HG03457 (cell line): ENCODE results near the gene PACRG.
A peak's percentile ranks its signal among the peaks of the same experiment; 100 is the strongest.
"Not testable (repeated sequence)": the region's sequence is repeated elsewhere in the genome, so short reads cannot be mapped to it uniquely, and the experiment has no call there.

Source experiments
- ATAC-seq: cut with Tn5 transposase; IDR thresholded peaks from one replicate; pipeline ENCODE4 v1.9.1; 2021; ENCODE audit warnings: moderate number of reproducible peaks; ENCODE audit not compliant: unreplicated experiment

PACRG gene

DNA sequence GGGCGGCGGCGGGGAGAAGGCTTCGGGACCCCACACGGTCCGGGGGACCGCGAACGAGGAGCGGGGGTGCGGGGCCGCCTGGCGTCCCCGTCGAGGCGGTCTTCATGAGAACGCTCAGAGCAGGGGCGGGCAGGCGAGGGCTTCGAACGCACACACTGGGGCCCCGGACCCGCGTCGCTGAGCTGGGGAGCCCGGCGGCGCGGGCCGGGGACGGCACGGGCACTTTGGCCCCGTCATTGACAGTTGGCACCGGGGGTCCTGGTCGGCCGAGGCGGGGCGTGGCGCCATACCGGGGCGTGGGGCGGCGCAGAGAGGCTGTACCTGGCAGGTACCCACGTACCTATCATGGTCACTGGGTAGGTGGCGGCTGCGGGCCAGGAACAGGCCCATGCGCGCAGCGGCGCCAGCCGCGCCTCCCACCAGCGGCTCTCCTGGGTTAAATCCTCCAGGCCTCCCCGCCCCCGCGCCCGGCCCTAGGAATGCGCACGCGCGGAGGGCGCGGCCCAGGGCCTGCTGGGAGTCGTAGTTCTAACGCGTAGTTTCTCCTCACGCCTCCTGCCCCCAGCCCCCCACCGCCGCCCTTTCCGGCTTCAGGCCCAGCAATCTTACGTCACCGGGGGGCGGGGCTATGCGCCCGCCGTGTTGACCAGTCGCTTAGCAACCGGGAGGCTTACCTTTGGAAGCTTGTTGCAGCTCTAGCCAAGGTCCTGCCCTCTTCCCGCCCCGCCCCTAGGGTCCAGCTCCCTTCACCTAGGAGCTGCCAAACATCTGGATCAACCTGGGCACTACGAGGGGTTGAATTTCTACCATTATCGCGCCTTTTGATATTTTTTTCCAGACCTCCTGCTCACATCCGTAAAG is at the start of gene PACRG, which contains the start of gene PRKN:
TSS of gene PACRG (plus strand) at position 653 of the 861 bp plus-strand sequence.
TSS of gene PRKN (minus strand) at position 445 of the 861 bp plus-strand sequence.
- peak; percentile 96 for ATAC-seq

DNA sequence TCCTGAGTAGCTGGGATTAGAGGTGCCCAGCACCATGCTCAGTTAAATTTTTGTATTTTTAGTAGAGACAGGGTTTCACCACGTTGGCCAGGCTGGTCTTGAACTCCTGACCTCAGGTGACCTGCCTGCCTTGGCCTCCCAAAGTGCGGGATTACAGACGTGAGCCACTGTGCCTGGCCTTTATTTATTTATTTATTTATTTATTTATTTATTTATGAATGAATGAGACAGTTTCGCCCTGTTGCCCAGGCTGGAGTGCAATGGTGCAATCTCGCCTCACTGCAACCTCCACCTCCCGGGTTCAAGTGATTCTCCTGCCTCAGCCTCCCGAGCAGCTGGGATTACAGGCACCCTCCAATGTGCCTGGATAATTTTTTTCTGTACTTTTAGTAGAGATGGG is 48.9 kb upstream of the PACRG start:
- ATAC-seq: not testable (repeated sequence)

DNA sequence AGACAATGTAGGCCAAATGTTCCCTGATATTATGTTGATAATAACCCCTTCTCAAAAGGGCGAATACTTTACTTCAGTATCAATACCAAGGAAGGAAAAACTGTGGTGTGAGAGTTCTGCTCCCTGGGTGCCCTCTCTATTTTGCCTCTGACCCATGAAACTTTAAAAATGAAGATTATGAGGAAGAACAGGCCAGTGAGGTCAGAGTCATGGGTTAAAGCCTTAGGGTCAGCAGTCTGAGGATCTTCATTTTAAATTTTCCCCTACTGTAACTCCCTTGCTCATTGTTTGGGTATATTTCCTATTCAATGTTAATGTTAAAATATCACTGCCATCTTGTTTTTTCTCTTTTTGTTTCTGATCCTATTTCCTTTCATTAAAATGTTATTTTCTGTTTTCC is 48.1 kb upstream of the PACRG start:
- no peak for ATAC-seq

DNA sequence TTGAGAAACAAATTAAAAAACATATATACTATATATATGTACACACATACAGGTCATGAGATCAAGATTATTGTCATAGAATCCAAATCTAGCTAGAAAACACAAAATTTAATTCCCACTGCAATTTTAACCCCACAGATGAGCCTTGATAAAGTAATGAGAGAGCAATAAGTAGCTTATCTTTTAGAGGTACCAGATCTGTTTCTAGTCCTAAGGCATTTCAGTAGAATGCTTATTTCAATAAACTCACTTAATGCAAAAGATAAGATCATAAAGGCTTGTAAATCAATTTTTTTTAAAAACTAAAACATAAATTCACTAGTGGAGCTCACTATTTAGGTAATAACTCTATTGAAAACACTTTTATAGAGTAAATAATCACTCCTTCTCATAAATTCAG is 47.4 kb upstream of the PACRG start:
- no peak for ATAC-seq

DNA sequence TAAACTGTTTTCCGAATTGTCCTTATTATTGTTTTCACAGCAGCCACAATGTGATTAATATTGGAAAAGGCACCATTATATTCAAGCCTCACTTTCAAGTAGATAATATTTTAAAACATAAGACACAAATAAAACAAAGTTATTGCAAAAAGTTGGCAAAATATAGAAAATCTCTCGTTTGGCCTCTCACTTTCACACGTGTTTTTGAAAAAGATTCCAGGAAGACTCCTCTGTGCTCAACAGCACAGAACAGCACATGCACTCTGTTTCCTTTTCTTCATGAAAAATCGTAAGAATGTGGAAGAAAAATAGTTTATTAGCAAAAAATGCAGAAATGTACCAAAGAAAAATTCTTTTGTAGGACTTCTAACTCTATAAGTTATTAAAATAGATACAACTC is 46.9 kb upstream of the PACRG start:
- ATAC-seq: no peak

DNA sequence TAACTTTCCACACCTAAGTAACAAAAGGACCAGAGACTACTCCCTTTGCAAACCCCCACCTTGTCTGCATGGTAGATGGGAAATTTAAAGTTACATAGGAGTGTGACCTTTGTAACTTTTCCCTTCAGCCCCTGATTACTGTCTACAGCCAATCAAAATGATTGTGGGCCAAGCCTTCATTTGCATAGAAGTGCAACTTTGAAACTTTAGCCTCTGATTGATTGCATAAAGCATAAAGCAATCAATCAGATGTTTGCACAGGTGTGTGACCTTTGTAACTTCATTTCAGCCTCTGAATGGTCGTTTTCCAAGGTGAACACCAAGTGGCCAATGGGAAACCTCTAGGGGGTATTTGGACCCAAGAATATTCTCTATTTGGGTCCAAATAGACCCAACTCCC is 46.3 kb upstream of the PACRG start:
- no peak for ATAC-seq

DNA sequence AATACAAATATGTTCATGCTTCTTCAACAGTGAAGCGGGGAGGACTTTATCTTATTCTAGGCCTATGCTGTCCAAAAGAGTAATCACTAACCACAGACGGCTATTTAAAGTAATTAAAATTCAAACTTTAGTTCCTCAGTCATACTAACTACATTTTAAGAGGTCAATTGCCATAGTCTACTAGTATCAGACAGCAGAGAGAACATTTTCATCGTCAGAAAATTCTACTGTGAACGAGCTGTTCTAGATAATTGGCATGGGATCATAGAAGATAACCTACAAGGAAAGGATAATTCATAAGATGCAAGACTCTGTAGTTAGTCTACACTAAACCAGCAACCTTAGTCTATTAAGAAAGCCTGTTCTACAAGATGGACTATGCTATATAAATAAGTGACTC is 44.6 kb upstream of the PACRG start:
- ATAC-seq: no peak

DNA sequence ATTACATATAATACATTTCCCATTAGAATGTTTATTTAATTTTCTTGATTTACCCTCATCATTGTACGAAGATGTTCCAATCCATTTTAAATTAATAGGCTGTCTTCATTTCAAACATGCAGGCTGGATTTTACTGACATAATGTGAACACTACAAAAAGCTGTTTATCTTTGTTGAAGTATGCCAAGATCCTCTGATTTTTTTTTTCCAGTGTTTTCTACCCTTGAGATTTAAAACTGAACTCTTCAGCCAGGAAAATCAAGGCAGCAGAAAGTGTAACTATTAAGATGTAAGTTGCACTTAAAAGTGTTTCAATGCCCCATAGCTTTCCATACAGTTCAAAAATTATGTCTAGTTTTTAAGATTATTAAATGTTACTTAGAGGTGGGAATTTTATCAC is 43.7 kb upstream of the PACRG start:
- ATAC-seq: no peak

DNA sequence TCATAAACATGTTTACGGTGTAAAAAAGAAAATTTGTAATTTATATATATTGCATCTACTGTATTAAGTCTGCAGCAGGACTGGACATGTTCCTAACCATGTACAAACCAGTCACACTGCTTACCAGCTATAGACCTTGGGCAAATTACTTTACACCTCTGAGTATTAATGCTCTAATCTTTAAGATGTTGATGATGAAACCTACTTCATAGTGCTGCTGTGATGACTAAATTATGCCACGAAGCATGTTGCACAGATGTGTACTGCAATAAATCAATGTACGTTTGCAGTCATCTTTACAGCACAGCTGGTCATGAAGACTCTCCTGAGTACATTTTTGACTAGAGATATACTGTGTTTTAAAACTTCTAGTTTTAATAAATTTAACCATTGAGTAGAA is 42.8 kb upstream of the PACRG start:
- ATAC-seq: no peak

DNA sequence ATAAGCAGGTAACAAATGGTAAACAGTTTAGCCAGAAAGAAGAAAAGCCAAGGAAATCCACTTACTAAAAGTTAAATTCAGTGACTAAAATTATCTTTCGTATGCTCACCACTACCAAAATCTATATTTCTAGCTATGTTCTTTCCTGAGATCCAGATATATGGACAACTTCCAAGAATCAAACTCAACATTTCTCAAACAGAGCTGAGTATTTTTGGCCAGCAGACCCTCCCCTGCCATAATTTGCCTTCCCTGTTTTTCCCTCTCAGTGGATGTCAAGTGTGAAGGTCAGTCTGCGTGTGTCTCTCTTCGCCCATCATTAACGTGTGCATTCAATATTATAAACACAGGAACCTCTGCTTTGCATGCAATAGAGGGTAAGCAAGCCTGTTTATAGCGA is 42.2 kb upstream of the PACRG start:
- no peak for ATAC-seq

DNA sequence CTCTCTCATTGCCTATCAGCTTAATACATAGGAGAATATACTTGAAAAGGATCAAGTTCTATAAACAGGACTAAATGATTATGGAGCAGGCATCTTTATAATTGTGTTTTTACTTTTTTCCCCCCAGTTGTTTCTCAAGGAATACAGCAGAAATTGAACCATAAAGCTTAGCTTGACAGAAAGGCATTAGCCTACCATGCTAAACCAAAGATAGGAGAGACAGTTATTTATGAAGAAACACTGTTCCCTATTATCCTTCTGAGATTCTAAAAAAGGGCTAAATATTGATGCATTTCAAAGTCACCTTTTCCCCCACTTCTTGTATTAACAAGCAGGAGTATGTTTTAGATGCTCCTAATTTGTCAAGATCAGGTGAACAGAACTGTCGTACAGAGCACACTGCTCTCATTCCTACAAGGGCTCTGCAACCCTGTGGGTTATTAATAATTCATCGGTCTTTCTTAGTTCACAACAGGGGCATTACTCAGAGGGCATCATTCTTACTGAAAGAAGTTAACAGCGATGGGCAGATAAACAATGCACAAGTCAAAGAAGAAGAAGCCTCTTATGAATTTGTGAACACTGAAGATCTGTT is 38.9 kb upstream of the PACRG start:
- ATAC-seq: no peak

DNA sequence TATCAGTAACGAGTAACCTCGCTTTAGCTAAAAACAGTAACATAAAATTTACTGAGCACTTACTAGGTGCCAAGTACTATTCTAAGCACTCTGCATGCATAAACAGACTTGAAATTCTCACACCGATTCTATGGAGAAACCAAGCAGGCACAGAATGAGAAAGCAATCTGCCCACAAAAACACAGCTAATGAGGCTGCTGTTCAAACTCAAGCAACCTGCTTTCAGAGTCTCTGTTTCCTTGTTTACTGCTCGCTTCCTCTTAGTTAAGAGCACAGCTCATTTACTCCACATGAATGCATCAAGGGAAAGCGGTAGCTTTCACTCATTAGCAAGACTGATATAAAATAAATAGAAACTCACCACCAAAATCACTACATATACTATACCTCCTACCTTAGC is 37.6 kb upstream of the PACRG start:
- no peak for ATAC-seq

DNA sequence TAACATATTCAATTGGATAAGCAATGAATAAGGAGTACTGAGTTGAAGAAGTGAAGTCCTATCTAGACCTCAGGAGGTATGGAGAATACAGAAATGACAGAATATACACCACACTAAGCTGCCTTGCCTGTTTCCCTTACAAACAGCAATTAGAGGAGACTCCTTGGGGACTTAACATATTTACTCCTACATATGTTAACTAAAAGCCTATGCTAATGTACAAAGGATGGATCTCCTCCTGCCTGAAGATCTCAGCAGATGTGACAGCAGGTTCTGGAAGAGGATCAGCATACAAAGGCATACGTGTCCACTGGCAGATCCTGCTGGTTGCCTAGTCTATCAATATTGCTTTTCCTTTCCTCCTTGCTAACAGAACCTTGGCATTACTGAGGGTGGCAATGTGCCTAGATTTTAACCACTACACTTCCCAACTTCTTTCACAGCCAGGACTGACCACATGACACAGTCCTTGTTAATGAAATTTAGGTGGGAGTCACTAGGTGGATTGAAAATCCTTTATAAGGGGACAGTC is 29.8 kb upstream of the PACRG start:
- ATAC-seq: no peak

DNA sequence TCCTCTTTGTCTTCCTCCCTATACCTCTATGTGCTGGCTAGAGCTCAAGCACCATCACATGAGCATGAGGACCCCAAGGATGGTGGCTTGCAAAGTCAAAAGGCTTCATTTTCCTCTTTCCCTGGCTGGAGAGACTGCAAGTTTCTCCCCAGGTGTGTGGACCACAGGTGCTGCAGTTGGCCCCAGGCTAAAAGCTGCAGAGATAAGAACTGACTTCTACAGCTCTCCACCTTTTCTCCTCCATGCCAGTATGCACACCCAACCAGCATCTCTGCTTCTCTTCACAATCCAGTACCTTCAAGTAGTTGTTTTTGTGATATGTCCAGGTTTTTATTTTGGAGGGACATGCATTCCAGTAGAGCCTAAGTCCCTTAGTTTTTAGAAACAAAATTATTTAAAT is 29.3 kb upstream of the PACRG start:
- ATAC-seq: no peak

DNA sequence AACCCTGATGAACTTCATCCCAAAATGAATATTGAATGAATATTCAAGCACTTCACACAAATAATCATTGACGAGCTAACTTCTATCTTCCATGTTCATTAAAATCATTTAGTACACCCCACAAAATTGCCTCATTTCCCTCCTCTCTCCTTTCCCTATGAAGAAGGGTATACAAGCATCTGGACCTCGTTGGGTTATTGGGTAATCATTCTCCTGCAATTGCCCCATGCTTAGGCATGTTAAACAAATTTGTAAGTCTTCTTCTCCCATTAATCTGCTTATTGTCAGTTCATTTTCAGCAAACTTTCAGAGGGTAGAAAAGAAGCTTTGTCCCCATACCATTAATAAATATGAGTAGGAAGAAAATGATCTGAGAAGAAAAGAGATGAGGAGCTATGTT is 27.8 kb upstream of the PACRG start:
- ATAC-seq: no peak

DNA sequence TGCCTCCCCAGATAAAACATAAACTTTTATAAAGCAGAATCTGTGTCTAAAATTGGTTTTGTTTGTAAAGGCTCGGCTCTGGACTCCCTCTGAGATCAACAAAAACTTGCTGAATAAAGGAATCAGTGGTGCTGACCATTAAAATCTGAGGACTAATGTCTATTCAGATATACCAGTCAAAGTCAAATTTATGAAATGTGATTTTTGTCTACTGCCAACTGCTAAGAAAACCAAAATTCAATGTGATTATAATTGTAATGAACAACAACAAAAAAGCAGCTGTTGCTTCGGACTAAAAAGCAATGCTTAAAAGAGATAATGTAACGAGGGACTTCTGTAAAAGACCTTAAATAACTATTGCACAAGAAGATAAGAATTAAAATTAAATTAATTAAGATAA is 26.8 kb upstream of the PACRG start:
- no peak for ATAC-seq

DNA sequence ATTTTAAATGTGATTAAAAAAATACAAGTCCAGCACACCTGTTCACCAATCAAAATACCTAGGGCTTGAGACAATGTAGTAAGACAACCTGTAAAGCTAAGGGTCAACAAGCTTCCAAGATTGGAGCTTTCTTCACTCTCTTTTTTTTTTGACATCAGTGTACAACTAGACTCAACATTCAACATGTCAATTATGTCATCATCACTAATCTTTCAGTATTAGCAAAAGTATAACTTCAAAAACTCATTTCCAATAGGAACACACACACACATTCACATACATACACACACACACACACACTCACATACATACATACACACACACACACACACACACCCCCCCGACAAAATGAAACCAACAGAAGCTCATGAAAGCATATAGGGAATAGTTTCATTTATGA is 26.2 kb upstream of the PACRG start:
- ATAC-seq: no peak

DNA sequence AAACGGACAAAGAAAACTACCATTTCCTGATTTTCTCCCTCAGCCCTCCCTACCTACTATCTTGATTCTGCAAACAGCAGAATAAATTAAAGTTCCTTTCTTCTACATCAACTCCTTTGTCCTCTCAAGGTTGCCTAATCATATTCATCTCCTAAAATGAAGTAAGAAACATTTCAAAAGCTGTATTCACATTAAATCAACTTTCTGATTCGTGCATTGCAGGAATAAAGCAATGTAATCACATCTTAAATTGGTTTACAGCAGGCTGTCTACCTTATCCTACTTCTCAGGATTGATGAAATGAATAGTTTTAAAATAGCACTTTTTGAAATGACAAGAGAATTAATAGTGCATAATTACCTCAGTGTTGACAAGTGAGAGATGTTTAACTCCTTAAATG is 25.3 kb upstream of the PACRG start:
- no peak for ATAC-seq

DNA sequence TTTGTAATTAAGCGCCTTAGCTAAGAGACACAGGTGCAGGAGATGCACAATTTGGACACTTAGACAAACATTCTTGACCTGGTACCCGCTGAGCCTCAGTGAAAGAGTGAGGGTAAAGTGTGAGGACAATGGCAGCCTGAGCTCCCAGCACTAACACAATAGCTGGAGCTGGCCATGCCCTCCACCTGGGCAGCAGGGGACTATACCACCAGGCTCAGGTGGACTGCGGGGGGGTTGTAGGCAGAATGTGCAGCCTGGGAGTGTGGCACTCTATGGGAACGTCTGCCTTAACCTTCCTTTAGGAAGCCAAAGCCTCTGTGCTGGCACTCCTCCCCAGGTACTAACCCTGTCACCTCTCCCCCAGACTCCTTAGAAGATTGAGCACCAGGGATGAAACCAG is 23.8 kb upstream of the PACRG start:
- no peak for ATAC-seq

DNA sequence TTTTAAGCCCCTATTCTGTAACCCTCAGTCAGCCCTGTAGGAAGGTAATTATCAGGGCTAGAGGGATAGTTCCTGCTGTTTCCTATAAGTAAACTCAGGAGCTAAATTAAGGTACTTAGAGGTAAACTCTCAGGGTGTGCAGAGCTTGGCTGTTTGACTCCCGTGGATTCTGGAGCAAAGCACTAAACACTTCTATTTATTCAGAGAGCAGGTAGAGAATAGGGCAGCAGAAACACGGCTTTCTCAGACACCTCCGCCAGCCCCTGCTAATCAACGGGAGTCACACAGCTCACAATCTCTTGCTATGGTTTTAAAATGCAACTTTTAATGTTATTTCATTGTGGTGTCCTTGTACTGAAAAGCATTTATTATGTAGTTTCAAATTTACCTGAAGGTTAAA is 22.0 kb upstream of the PACRG start:
- ATAC-seq: no peak

DNA sequence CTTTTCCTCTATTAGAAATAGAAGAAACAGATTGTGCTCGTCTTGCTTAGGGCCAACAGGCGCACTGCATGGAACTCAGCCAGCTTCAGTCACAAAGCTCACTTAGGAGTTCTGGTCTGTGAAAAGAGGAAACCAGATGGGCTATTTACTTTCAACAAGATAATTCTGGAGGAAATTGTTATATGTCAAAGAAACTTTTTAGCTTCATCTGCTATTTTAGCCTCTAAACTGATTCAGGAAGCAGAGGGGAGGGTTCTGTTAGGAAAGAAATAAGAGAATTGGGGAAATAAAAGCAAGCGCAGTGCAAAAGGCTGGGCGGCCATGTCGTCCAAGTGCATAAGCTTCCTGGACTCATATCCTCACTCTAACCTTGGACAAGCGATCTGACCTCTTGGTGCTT is 21.5 kb upstream of the PACRG start:
- ATAC-seq: no peak

DNA sequence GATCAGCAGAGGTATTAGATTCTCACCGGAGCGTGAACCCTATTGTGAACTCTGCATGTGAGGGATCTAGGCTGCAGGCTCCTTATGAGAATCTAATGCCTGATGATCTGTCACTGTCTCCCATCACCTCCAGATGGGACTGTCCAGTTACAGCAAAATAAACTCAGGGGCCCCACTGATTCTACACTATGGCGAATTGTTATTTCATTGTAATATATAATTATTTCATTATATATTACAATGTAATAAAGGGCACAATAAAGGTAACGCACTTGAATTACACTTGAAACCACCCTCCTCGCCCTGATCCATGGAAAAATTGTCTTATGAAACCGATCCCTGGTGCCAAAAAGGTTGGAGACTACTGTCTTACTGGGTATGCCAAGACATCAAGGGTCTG is 18.8 kb upstream of the PACRG start:
- ATAC-seq: no peak
